ENCODE measurements around the gene MRPL37. TPM values are rescaled to one million over a fixed set of nuclear protein-coding genes. Genes with fewer than 3 reads are reported as not detected.

Gene MRPL37
- polyA plus RNA-seq, 1 donor (not counting 4 experiments of a cell fraction or from before 2014, with no cell fraction given): 30.9 TPM

DNA sequence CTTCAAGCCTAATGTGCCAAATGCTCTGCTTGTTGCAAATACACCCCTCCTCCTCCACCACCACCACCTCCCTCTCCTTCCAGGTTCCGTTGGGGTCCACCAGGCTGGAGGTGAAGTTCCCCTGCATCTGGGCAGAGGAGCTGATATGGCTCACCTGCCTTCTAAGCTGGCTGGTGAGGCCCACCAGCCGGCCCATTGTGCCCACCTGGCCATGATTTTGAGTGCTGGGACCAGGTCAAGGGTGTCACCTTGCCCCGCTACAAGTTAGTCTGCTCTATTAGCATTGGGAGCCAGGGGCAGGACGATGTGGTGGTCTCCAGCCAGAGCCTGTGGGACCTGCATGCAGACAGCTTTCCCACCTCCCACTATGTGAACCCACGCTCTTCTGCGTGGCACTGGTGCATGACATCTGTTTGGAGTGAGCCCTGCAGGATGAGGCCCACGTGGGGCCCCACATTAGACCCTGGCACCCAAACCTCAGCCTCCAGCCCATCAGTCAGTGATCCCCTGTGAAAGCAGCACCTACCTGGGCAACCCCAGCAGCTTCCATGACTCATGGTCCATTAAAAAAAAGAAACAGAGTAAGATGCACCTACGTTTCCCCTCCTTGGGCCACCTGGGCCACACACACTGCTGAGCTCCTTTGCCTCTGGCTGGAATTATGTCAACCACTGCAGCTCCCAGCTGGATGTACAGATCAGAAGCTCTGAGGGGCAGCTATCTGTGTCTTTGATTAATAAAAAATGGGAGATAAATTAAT is 31.6 kb upstream of the MRPL37 start:
- no peak for DNase-seq (ENCODE audit: low read depth, low spot score)
- H3K9me3 ChIP-seq (ENCODE audit: control insufficient read depth, low read depth, low read length): no peaks in the 10 kb centered on the region
- no peak overlapping the region for H3K4me3 ChIP-seq (ENCODE audit: control insufficient read depth in 2 of 3, extremely low read depth in 1 of 3, insufficient read depth in 2 of 3, low read depth in 1 of 3, low read length in 3 of 3)
- no peaks in the 10 kb centered on the region for H3K36me3 ChIP-seq (ENCODE audit: control insufficient read depth in 2 of 2, extremely low read depth in 1 of 2, insufficient read depth in 2 of 2, low read length in 2 of 2)
- TF ChIP-seq, protein P1, sequence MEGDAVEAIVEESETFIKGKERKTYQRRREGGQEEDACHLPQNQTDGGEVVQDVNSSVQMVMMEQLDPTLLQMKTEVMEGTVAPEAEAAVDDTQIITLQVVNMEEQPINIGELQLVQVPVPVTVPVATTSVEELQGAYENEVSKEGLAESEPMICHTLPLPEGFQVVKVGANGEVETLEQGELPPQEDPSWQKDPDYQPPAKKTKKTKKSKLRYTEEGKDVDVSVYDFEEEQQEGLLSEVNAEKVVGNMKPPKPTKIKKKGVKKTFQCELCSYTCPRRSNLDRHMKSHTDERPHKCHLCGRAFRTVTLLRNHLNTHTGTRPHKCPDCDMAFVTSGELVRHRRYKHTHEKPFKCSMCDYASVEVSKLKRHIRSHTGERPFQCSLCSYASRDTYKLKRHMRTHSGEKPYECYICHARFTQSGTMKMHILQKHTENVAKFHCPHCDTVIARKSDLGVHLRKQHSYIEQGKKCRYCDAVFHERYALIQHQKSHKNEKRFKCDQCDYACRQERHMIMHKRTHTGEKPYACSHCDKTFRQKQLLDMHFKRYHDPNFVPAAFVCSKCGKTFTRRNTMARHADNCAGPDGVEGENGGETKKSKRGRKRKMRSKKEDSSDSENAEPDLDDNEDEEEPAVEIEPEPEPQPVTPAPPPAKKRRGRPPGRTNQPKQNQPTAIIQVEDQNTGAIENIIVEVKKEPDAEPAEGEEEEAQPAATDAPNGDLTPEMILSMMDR (optimal IDR thresholded peaks at IDR 0.05 in 1 of 3, IDR thresholded peaks at IDR 0.05 in 1 of 3, conservative IDR thresholded peaks at IDR 0.05 in 1 of 3; ENCODE audit: extremely low read depth in 1 of 3, insufficient read depth in 2 of 3, low read length in 3 of 3): no peak
- peaks cover 23% of the 10 kb centered on the region for H3K4me1 ChIP-seq (ENCODE audit: control insufficient read depth, extremely low read depth, insufficient read depth, low read length)
- peak overlapping the region; percentile 28 for H3K27ac ChIP-seq (ENCODE audit: control insufficient read depth, insufficient read depth, low read length)
- H3K9me1 ChIP-seq (ENCODE audit: control insufficient read depth, extremely low read depth, insufficient read depth, low read length): peaks cover 3% of the 10 kb centered on the region
- no peaks in the 10 kb centered on the region for H3K27me3 ChIP-seq (ENCODE audit: control insufficient read depth, extremely low read depth, insufficient read depth, low read length)
- FAIRE-seq: peak; percentile 70
- H2AFZ ChIP-seq (ENCODE audit: control insufficient read depth, low read length): peak overlapping the region; percentile 30
- H4K20me1 ChIP-seq (ENCODE audit: control insufficient read depth, extremely low read depth, insufficient read depth, low read length): no peaks in the 10 kb centered on the region
- dilution Hi-C loops (cut with MboI; ENCODE audit: extremely low pct_ligation_motif_present, low sequenced_read_pairs): no loop called here
- peak overlapping the region; percentile 49 for H3K4me2 ChIP-seq (ENCODE audit: control insufficient read depth, extremely low read depth, insufficient read depth, low read depth, low read length)
- no peak overlapping the region for H3K9ac ChIP-seq (ENCODE audit: control insufficient read depth, extremely low read depth, insufficient read depth, low read length)
- no peaks in the 10 kb centered on the region for H3K79me2 ChIP-seq (ENCODE audit: control insufficient read depth, insufficient read depth, low read length)

DNA sequence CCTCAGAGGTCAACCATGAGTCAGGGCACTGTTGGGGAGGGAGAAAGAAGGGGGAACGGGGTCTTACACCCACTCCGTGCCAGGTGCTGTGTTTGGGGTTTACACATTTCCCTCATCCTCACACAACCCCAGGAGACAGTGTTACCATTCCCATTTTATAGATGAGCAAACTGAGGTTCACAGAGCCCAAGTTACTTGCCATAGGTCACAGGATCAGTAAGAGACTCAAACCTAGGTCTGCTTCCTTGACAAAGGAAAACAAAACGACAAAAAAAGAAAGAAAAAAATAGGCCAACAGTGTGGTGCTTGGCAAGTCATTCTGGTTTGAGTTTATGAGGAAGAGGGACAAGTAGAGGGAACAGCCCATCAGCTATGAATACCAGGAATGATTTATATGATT is 30.9 kb upstream of the MRPL37 start:
- DNase-seq (ENCODE audit: low read depth, low spot score) (no peak), FAIRE-seq (no peak)
- no peak overlapping the region for H3K4me3 ChIP-seq (ENCODE audit: control insufficient read depth in 2 of 3, extremely low read depth in 1 of 3, insufficient read depth in 2 of 3, low read depth in 1 of 3, low read length in 3 of 3)
- H3K27me3 ChIP-seq (ENCODE audit: control insufficient read depth, extremely low read depth, insufficient read depth, low read length): no peaks in the 10 kb centered on the region
- H4K20me1 ChIP-seq (ENCODE audit: control insufficient read depth, extremely low read depth, insufficient read depth, low read length): no peaks in the 10 kb centered on the region
- peaks cover 3% of the 10 kb centered on the region for H3K9me1 ChIP-seq (ENCODE audit: control insufficient read depth, extremely low read depth, insufficient read depth, low read length)
- TF ChIP-seq, protein P1 (optimal IDR thresholded peaks at IDR 0.05 in 1 of 3, IDR thresholded peaks at IDR 0.05 in 1 of 3, conservative IDR thresholded peaks at IDR 0.05 in 1 of 3; ENCODE audit: extremely low read depth in 1 of 3, insufficient read depth in 2 of 3, low read length in 3 of 3): no peak
- no peak for TF ChIP-seq EZH2 (IDR thresholded peaks at IDR 0.05; ENCODE audit: low read length)
- H2AFZ ChIP-seq (ENCODE audit: control insufficient read depth, low read length): no peak overlapping the region
- H3K9ac ChIP-seq (ENCODE audit: control insufficient read depth, extremely low read depth, insufficient read depth, low read length): no peak overlapping the region
- no peaks in the 10 kb centered on the region for H3K36me3 ChIP-seq (ENCODE audit: control insufficient read depth in 2 of 2, extremely low read depth in 1 of 2, insufficient read depth in 2 of 2, low read length in 2 of 2)
- H3K79me2 ChIP-seq (ENCODE audit: control insufficient read depth, insufficient read depth, low read length): no peaks in the 10 kb centered on the region
- no peak overlapping the region for H3K4me2 ChIP-seq (ENCODE audit: control insufficient read depth, extremely low read depth, insufficient read depth, low read depth, low read length)
- H3K4me1 ChIP-seq (ENCODE audit: control insufficient read depth, extremely low read depth, insufficient read depth, low read length): peaks cover 23% of the 10 kb centered on the region
- no peaks in the 10 kb centered on the region for H3K9me3 ChIP-seq (ENCODE audit: control insufficient read depth, low read depth, low read length)
- dilution Hi-C loops (cut with MboI; ENCODE audit: extremely low pct_ligation_motif_present, low sequenced_read_pairs): no loop called here
- no peak overlapping the region for H3K27ac ChIP-seq (ENCODE audit: control insufficient read depth, insufficient read depth, low read length)

Data from keratinocyte (primary cell).